Measurements from ENCODE around the gene SIX2. TPM values are rescaled to one million over a fixed set of nuclear protein-coding genes. Genes with fewer than 3 reads are reported as not detected.

Gene SIX2
- total and polyA plus RNA-seq, 2 of the 8 experiments (the other 6 are each of a cell fraction or from before 2014, with no cell fraction given), result 0.47 to 1.0 TPM

DNA sequence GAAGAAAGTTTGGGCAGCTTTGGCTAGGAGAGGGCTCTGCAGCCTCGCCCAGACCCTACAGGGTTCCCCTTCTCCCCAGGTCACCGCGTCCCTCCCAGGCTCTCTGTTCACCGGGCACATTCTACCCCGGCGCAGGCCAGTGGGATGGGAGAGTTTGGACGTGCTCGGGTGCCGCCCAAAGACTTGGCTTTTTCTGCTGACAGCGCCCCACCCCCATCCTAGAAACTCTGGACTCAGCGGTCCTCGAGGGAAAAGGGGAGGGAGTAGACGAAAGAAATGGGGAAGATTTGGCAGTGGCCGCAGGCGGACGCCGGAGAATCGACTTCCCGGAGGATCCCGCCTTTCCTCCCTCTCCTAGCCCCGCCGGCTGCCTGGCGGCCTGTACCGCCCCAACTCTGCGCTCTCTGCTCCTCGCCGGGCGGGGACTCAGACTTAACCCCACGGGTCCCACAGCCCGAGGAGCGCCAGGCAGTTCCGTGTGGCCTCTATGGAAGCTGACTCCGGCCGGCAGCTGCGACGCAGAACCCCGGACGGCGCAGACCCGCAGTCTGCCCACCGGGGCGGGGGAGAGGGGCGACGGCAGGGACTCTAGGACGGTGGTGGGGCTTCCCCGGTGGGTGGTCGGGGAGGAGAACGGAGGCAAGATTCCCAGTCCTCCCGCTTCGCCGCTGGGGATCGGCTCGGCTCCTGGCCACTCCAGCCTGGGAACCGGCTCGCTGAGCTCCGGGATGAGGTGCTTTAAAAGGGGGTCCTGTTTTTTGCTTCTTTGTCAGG lies 863 bp upstream of the SIX2 start (continued):
- TF ChIP-seq, protein P1, sequence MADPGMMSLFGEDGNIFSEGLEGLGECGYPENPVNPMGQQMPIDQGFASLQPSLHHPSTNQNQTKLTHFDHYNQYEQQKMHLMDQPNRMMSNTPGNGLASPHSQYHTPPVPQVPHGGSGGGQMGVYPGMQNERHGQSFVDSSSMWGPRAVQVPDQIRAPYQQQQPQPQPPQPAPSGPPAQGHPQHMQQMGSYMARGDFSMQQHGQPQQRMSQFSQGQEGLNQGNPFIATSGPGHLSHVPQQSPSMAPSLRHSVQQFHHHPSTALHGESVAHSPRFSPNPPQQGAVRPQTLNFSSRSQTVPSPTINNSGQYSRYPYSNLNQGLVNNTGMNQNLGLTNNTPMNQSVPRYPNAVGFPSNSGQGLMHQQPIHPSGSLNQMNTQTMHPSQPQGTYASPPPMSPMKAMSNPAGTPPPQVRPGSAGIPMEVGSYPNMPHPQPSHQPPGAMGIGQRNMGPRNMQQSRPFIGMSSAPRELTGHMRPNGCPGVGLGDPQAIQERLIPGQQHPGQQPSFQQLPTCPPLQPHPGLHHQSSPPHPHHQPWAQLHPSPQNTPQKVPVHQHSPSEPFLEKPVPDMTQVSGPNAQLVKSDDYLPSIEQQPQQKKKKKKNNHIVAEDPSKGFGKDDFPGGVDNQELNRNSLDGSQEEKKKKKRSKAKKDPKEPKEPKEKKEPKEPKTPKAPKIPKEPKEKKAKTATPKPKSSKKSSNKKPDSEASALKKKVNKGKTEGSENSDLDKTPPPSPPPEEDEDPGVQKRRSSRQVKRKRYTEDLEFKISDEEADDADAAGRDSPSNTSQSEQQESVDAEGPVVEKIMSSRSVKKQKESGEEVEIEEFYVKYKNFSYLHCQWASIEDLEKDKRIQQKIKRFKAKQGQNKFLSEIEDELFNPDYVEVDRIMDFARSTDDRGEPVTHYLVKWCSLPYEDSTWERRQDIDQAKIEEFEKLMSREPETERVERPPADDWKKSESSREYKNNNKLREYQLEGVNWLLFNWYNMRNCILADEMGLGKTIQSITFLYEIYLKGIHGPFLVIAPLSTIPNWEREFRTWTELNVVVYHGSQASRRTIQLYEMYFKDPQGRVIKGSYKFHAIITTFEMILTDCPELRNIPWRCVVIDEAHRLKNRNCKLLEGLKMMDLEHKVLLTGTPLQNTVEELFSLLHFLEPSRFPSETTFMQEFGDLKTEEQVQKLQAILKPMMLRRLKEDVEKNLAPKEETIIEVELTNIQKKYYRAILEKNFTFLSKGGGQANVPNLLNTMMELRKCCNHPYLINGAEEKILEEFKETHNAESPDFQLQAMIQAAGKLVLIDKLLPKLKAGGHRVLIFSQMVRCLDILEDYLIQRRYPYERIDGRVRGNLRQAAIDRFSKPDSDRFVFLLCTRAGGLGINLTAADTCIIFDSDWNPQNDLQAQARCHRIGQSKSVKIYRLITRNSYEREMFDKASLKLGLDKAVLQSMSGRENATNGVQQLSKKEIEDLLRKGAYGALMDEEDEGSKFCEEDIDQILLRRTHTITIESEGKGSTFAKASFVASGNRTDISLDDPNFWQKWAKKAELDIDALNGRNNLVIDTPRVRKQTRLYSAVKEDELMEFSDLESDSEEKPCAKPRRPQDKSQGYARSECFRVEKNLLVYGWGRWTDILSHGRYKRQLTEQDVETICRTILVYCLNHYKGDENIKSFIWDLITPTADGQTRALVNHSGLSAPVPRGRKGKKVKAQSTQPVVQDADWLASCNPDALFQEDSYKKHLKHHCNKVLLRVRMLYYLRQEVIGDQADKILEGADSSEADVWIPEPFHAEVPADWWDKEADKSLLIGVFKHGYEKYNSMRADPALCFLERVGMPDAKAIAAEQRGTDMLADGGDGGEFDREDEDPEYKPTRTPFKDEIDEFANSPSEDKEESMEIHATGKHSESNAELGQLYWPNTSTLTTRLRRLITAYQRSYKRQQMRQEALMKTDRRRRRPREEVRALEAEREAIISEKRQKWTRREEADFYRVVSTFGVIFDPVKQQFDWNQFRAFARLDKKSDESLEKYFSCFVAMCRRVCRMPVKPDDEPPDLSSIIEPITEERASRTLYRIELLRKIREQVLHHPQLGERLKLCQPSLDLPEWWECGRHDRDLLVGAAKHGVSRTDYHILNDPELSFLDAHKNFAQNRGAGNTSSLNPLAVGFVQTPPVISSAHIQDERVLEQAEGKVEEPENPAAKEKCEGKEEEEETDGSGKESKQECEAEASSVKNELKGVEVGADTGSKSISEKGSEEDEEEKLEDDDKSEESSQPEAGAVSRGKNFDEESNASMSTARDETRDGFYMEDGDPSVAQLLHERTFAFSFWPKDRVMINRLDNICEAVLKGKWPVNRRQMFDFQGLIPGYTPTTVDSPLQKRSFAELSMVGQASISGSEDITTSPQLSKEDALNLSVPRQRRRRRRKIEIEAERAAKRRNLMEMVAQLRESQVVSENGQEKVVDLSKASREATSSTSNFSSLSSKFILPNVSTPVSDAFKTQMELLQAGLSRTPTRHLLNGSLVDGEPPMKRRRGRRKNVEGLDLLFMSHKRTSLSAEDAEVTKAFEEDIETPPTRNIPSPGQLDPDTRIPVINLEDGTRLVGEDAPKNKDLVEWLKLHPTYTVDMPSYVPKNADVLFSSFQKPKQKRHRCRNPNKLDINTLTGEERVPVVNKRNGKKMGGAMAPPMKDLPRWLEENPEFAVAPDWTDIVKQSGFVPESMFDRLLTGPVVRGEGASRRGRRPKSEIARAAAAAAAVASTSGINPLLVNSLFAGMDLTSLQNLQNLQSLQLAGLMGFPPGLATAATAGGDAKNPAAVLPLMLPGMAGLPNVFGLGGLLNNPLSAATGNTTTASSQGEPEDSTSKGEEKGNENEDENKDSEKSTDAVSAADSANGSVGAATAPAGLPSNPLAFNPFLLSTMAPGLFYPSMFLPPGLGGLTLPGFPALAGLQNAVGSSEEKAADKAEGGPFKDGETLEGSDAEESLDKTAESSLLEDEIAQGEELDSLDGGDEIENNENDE (IDR thresholded peaks at IDR 0.05; ENCODE audit: insufficient replicate concordance, low read length), result no peak
- TF ChIP-seq CHD1 (IDR thresholded peaks at IDR 0.05; ENCODE audit: low read depth, low read length), result no peak
- no peak for TF ChIP-seq GTF2F1 (IDR thresholded peaks at IDR 0.05; ENCODE audit: borderline replicate concordance, low read depth, low read length)
- no peak for TF ChIP-seq EP300 (IDR thresholded peaks at IDR 0.05; ENCODE audit: borderline replicate concordance in 1 of 2, low read depth in 2 of 2, low read length in 2 of 2)
- TF ChIP-seq, protein P2, sequence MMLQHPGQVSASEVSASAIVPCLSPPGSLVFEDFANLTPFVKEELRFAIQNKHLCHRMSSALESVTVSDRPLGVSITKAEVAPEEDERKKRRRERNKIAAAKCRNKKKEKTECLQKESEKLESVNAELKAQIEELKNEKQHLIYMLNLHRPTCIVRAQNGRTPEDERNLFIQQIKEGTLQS (IDR thresholded peaks at IDR 0.05; ENCODE audit: insufficient read depth, low read depth, low read length), result no peak
- no peak for TF ChIP-seq JUN (IDR thresholded peaks at IDR 0.05; ENCODE audit: low read depth, low read length)
- TF ChIP-seq JUND (IDR thresholded peaks at IDR 0.05; ENCODE audit: low read length), result no peak
- TF ChIP-seq BRCA1 (IDR thresholded peaks at IDR 0.05; ENCODE audit: low read depth, low read length), result no peak
- no peak; the same call in 1 of the 2 replicates for TF ChIP-seq SP2 (IDR thresholded peaks at IDR 0.05; ENCODE audit: low read length)
